ENCODE data around the gene AAMP. TPM values are rescaled to one million over a fixed set of nuclear protein-coding genes. Genes with fewer than 3 reads are reported as not detected.
"Not testable (repeated sequence)": the region's sequence is repeated elsewhere in the genome, so short reads cannot be mapped to it uniquely, and the experiment has no call there.

Gene AAMP
- total RNA-seq, 1 experiment from 2014 or later = 125 TPM

GRCh38 chr2:218312267-218312756 lies 42.4 kb upstream of the AAMP start:
- no peaks in the 10 kb centered on the region for H3K36me3 Mint-ChIP-seq
- H3K4me3 Mint-ChIP-seq = no peak overlapping the region
- CTCF ChIA-PET = interaction anchor here (0.7 kb wide), 2 partner anchors 45 to 144 kb away, joined by 3 read pairs; no protein-coding TSS in a partner anchor
- no peak for TF ChIP-seq ESRRA (CRISPR knock-in tag; IDR thresholded peaks at IDR 0.05; ENCODE audit: borderline replicate concordance)
- TF ChIP-seq MAX (CRISPR knock-in tag; IDR thresholded peaks at IDR 0.05) = no peak
- TF ChIP-seq ATF3 (CRISPR knock-in tag; conservative IDR thresholded peaks at IDR 0.05) = no peak
- no peak for TF ChIP-seq TCF7 (CRISPR knock-in tag; IDR thresholded peaks at IDR 0.05; ENCODE audit: low read depth)
- no peak for TF ChIP-seq ZMAT4 (CRISPR knock-in tag; IDR thresholded peaks at IDR 0.05)
- TF ChIP-seq RELA (CRISPR knock-in tag; IDR thresholded peaks at IDR 0.05; ENCODE audit: borderline replicate concordance) = no peak
- TF ChIP-seq SMAD3 (CRISPR knock-in tag; IDR thresholded peaks at IDR 0.05; ENCODE audit: borderline replicate concordance) = no peak
- no peak for TF ChIP-seq EMX1 (CRISPR knock-in tag; IDR thresholded peaks at IDR 0.05)
- TF ChIP-seq ZNF416 (CRISPR knock-in tag; IDR thresholded peaks at IDR 0.05) = no peak
- no peak for TF ChIP-seq STAT6 (CRISPR knock-in tag; conservative IDR thresholded peaks at IDR 0.05; ENCODE audit: low read depth)
- TF ChIP-seq ZNF219 (CRISPR knock-in tag; IDR thresholded peaks at IDR 0.05; ENCODE audit: borderline replicate concordance) = no peak
- no peak for TF ChIP-seq GRHL2 (CRISPR knock-in tag; IDR thresholded peaks at IDR 0.05; ENCODE audit: insufficient replicate concordance, severe bottlenecking)
- TF ChIP-seq PREB (CRISPR knock-in tag; IDR thresholded peaks at IDR 0.05; ENCODE audit: borderline replicate concordance) = no peak
- POLR2A ChIA-PET = interaction anchor here (0.7 kb wide), 1 partner anchor 70 kb away, joined by 3 read pairs; the partner anchor contains the start of gene SLC11A1
- peaks cover 2% of the 10 kb centered on the region for H3K27me3 Mint-ChIP-seq (ENCODE audit: low read depth)
- no peak for ATAC-seq
- H3K9me3 Mint-ChIP-seq = no peaks in the 10 kb centered on the region
- peaks cover 5% of the 10 kb centered on the region for H3K4me1 Mint-ChIP-seq
- no peak for DNase-seq (ENCODE audit: low spot score)
- no peak overlapping the region for H3K27ac Mint-ChIP-seq

- H3K27ac Mint-ChIP-seq; H3K36me3 Mint-ChIP-seq; H3K27me3 Mint-ChIP-seq (ENCODE audit: low read depth); ATAC-seq; POLR2A ChIA-PET; H3K9me3 Mint-ChIP-seq; H3K4me3 Mint-ChIP-seq; DNase-seq (ENCODE audit: low spot score); H3K4me1 Mint-ChIP-seq; CTCF ChIA-PET: not testable (repeated sequence)
Measured at GRCh38 chr2:218311541-218312266, 41.8 kb upstream of the AAMP start.

GRCh38 chr2:218310853-218311540 lies 41.1 kb upstream of the AAMP start:
- ChIA-PET CTCF (interaction anchor here (0.6 kb wide), 1 partner anchor 13 kb away, joined by 3 read pairs; no protein-coding TSS in a partner anchor), POLR2A (no interaction called here)
- Mint-ChIP-seq H3K36me3 (no peaks in the 10 kb centered on the region), H3K9me3 (peaks cover 3% of the 10 kb centered on the region), H3K4me1 (no peaks in the 10 kb centered on the region), H3K27me3 (ENCODE audit: low read depth) (no peaks in the 10 kb centered on the region), H3K27ac (0 out of 2 replicates have a peak overlapping the region, but pooled peaks have one; percentile 39), H3K4me3 (no peak overlapping the region)
- no peak for DNase-seq (ENCODE audit: low spot score)
- ATAC-seq = no peak
- TF ChIP-seq TCF7 (CRISPR knock-in tag; IDR thresholded peaks at IDR 0.05; ENCODE audit: low read depth) (no peak), SMAD4 (CRISPR knock-in tag; IDR thresholded peaks at IDR 0.05) (no peak), SMAD3 (CRISPR knock-in tag; IDR thresholded peaks at IDR 0.05; ENCODE audit: borderline replicate concordance) (no peak), ATF6 (CRISPR knock-in tag; IDR thresholded peaks at IDR 0.05) (no peak), MYBL2 (CRISPR knock-in tag; IDR thresholded peaks at IDR 0.05) (no peak), NFATC4 (CRISPR knock-in tag; IDR thresholded peaks at IDR 0.05) (no peak), GRHL2 (CRISPR knock-in tag; IDR thresholded peaks at IDR 0.05; ENCODE audit: insufficient replicate concordance, severe bottlenecking) (no peak), PRRX2 (CRISPR knock-in tag; IDR thresholded peaks at IDR 0.05) (no peak), TEAD1 (CRISPR knock-in tag; IDR thresholded peaks at IDR 0.05) (no peak)
